NCI-H2196 (cell line): ENCODE results near the gene N4BP2.

Source experiments
- DNase-seq: peaks from one replicate; lab custom pipeline; 2025; ENCODE audit not compliant: unreplicated experiment; lab: John Stamatoyannopoulos, UW

N4BP2 gene

DNA sequence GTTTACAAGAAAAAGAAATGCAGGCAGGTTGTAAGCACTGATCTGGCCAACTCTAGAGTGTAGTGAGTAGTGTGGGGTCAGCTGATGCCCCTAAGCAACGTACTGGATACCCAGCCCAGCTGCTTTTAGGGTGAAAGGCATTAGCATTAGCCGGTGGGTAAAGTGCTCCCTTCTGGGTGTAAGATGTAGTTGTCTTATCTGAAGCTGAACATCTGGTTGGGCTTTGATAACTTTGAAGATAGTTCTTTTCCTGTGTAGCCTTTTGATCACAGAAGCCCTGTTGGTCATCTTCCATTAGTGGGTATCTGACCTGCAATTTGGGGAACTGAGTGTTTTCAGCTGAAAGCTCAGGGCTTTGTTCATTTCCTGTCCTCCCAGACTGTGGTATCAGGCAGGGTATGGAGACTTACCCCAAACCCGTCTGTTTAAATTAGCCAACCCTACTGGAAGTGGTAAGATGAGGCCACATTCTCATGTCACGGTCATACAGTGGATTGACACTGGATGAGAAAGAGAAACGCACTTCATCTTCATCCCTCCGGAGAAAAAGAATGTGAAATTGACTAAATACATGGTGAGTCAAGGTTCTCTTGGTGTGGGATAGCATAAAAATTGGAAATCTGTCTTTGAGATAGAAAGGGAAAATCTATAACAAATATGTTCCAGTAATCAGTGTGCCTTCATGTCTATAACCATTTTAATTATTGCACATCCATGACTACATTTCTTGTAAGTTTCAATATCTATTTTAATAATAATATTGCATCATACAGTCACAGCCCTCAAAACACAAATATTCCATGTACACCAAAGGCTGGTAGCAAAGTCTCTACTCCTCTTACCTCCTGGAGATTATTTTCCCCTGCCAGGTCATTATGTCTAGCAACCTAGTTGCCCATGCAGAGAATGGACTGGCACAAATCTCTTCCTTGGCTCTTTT lies 148.9 kb downstream of the N4BP2 start:
- DNase-seq = no peak

DNA sequence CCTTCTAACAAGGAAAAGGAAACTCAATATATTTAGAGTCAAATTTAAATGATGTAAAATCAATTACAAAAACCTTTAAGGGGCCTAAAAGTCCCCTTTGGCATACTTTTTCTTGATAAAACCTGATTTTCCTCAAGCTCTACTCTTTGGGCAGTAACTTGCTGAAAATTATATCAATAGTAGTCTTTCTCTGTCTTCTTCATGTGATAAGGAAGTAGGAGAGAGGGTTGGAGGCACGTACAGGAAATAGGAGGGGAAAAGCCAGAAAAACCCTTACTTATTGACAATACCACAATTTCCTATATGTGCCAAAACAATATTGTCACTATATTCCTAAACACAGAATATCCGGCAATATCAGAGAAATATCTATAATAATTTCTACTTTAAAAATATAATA lies 149.8 kb downstream of the N4BP2 start:
- no peak for DNase-seq
